Panc1 (cell line): ENCODE data around the gene GM2A.
"Not testable (repeated sequence)": the region's sequence is repeated elsewhere in the genome, so short reads cannot be mapped to it uniquely, and the experiment has no call there.

Experiments
- CTCF ChIP-seq: fragments of 450-650 bp; IDR thresholded peaks from 2 replicates; pipeline ENCODE4 v1.5.1; 2017; ENCODE audit warnings: mild to moderate bottlenecking
- POLR2AphosphoS5 ChIP-seq: IDR thresholded peaks from 2 replicates; pipeline ENCODE4 v1.6.1; 2012; ENCODE audit warnings: mild to moderate bottlenecking, low read depth, low read length, moderate library complexity
- REST ChIP-seq, 2 experiments: IDR thresholded peaks; 2 replicates each; pipeline ENCODE4 v1.6.1; 2011 to 2012; ENCODE audit warnings: low read depth in 2 of 2, control low read depth in 1 of 2, low read length in 1 of 2, mild to moderate bottlenecking in 1 of 2, moderate library complexity in 1 of 2; ENCODE audit not compliant: insufficient read depth in 1 of 2
- SIN3A ChIP-seq: IDR thresholded peaks from 2 replicates; pipeline ENCODE4 v1.6.1; 2012; ENCODE audit warnings: low read depth, mild to moderate bottlenecking, low read length, moderate library complexity, borderline replicate concordance; ENCODE audit not compliant: insufficient read depth
- TCF7L2 ChIP-seq: IDR thresholded peaks from 2 replicates; pipeline ENCODE4 v1.6.1; 2011; ENCODE audit warnings: mild to moderate bottlenecking, low read depth, low read length, inconsistent platforms

GRCh38 chr5:151309266-151309665, 56.3 kb downstream of the GM2A start:
- TF ChIP-seq SIN3A; CTCF; POLR2AphosphoS5; REST (IDR thresholded peaks at IDR 0.05; ENCODE audit: insufficient read depth in 1 of 2, low read depth in 2 of 2, low read length in 1 of 2); TCF7L2: not testable (repeated sequence)
